ENCODE results near the gene SERTM1.

DNA sequence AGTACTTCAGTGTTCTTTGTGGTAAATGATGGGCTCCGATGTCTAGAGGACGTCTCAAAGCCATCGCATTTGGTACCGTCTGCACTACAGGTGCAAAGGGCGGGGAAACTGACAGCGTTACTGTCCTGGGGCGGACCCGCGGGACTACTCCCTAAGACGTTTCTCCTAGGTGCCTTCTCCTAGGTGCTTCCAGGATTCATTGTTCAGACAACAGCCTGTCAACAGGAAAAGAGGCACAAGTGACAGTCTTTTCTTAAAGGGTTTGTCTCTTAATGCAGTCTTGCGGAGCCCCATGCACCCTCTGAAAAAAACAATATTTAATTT, 1.4 kb downstream of the SERTM1 start:
- TF ChIP-seq, protein P1, sequence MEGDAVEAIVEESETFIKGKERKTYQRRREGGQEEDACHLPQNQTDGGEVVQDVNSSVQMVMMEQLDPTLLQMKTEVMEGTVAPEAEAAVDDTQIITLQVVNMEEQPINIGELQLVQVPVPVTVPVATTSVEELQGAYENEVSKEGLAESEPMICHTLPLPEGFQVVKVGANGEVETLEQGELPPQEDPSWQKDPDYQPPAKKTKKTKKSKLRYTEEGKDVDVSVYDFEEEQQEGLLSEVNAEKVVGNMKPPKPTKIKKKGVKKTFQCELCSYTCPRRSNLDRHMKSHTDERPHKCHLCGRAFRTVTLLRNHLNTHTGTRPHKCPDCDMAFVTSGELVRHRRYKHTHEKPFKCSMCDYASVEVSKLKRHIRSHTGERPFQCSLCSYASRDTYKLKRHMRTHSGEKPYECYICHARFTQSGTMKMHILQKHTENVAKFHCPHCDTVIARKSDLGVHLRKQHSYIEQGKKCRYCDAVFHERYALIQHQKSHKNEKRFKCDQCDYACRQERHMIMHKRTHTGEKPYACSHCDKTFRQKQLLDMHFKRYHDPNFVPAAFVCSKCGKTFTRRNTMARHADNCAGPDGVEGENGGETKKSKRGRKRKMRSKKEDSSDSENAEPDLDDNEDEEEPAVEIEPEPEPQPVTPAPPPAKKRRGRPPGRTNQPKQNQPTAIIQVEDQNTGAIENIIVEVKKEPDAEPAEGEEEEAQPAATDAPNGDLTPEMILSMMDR (conservative IDR thresholded peaks at IDR 0.05 in 1 of 2, IDR thresholded peaks at IDR 0.05 in 1 of 2; ENCODE audit: low read depth in 1 of 2, low read length in 2 of 2), result no peak
- no peak for TF ChIP-seq EZH2 (IDR thresholded peaks at IDR 0.05; ENCODE audit: low read length, missing control alignments)

All from fibroblast of lung (primary cell).